CD4-positive, alpha-beta T cell treated with Interleukin-17A for 1 hour (primary cell): ENCODE measurements around the gene IGF2BP3.
A peak's percentile ranks its signal among the peaks of the same experiment; 100 is the strongest.
"Not testable (repeated sequence)": the region's sequence is repeated elsewhere in the genome, so short reads cannot be mapped to it uniquely, and the experiment has no call there.

ENCODE experiments used
- DNase-seq: peaks from one replicate; pipeline ENCODE4 v3.0.0-alpha.2; 2020

The IGF2BP3 gene

GRCh38 chr7:23470330-23471105 lies at the start of gene IGF2BP3:
IGF2BP3 (minus strand) TSS chr7:23470491; CDS start chr7:23470110, 381 bp downstream.
- DNase-seq = no peak

GRCh38 chr7:23514755-23515154 lies 44.5 kb upstream of the IGF2BP3 start:
- DNase-seq = no peak

- not testable (repeated sequence) for DNase-seq
These were observed 43.5 kb upstream of the IGF2BP3 start for GRCh38 chr7:23513746-23514145.

- no peak for DNase-seq
These were observed 23.7 kb upstream of the IGF2BP3 start for GRCh38 chr7:23494009-23494408.

- no peak for DNase-seq
These were observed 21.2 kb upstream of the IGF2BP3 start for GRCh38 chr7:23491502-23491901.

- DNase-seq = peak; percentile 70
These were observed 20.3 kb upstream of the IGF2BP3 start for GRCh38 chr7:23490357-23491135.

- DNase-seq = not testable (repeated sequence)
These were observed 18.4 kb upstream of the IGF2BP3 start for GRCh38 chr7:23488714-23489113.

GRCh38 chr7:23487670-23488069 lies 17.4 kb upstream of the IGF2BP3 start:
- DNase-seq = no peak

GRCh38 chr7:23486002-23486773 lies 15.9 kb upstream of the IGF2BP3 start:
- no peak for DNase-seq

GRCh38 chr7:23482686-23483085 lies 12.4 kb upstream of the IGF2BP3 start:
- DNase-seq = no peak

- DNase-seq = no peak
These were observed 7.9 kb upstream of the IGF2BP3 start for GRCh38 chr7:23477962-23478866.

- DNase-seq = no peak
These were observed 6.8 kb upstream of the IGF2BP3 start for GRCh38 chr7:23477157-23477499.

GRCh38 chr7:23476286-23477156 lies 6.2 kb upstream of the IGF2BP3 start:
- no peak for DNase-seq

GRCh38 chr7:23475576-23475839 lies 5.2 kb upstream of the IGF2BP3 start:
- DNase-seq = no peak

GRCh38 chr7:23474829-23475575 lies 4.7 kb upstream of the IGF2BP3 start:
- no peak for DNase-seq

- DNase-seq = peak; percentile 55
These were observed 4.0 kb upstream of the IGF2BP3 start for GRCh38 chr7:23474094-23474828.

- DNase-seq = no peak
These were observed 3.5 kb upstream of the IGF2BP3 start for GRCh38 chr7:23473844-23474093.

GRCh38 chr7:23472956-23473843 lies 2.9 kb upstream of the IGF2BP3 start:
- no peak for DNase-seq

GRCh38 chr7:23472556-23472955 lies 2.3 kb upstream of the IGF2BP3 start:
- no peak for DNase-seq
